Myocyte (in vitro differentiated cells): ENCODE data around the gene MEI4. TPM values are rescaled to one million over a fixed set of nuclear protein-coding genes. Genes with fewer than 3 reads are reported as not detected.
A peak's percentile ranks its signal among the peaks of the same experiment; 100 is the strongest.
"Not testable (repeated sequence)": the region's sequence is repeated elsewhere in the genome, so short reads cannot be mapped to it uniquely, and the experiment has no call there.

Source experiments
- DNase-seq: peaks from one replicate; pipeline ENCODE4 v3.0.0-alpha.2; 2012; ENCODE audit warnings: low read depth
- total RNA-seq: library from RNA; depleted of rRNA; stranded (reverse); fragments of >200 nt; gene quantifications from 2 replicates; pipeline ENCODE4 v1.2.3, GENCODE V29; 2014

Gene MEI4
- total RNA-seq, 1 donor from 2014 or later, result not detected

DNA sequence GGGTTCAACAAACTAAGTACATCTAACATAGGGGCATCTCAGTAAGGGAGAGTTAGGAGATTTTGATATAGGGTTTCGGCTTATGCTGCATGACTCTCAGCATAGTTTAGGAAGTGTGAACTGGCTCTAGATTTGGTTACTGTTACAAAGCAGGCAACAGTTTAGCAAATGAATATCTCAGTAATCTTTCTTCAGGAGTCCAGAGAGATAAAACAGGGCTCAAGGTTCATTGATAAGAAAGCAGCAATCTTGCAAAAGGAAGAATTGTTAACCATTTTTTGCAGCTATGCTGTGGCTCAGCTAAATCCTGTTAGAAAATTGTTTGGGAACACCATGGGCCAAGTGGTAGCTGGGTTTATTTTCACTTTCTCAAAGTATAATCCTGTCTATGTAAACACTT is 161.3 kb downstream of the MEI4 start:
- no peak for DNase-seq

DNA sequence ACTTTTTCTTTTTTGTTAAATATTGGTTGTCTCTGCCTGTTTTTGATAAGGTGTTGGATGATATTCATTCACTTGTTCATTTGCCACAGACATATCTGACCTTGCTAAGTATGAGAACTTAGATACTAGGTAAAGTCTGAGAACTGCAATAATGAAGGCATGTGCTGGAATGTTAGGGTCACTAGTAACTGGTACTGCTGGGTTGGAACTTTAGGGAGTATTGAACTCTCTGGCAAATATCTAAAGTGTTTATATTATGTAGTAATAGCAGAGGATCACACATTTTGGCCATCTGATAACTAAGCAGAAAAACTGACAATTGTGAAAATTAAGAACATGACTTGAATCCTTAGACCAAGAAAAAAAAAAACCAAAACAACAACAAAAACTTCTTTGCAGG is 162.7 kb downstream of the MEI4 start:
- no peak for DNase-seq

GRCh38 chr6:77816766-77817270 is 164.0 kb downstream of the MEI4 start:
- DNase-seq, result no peak

DNA sequence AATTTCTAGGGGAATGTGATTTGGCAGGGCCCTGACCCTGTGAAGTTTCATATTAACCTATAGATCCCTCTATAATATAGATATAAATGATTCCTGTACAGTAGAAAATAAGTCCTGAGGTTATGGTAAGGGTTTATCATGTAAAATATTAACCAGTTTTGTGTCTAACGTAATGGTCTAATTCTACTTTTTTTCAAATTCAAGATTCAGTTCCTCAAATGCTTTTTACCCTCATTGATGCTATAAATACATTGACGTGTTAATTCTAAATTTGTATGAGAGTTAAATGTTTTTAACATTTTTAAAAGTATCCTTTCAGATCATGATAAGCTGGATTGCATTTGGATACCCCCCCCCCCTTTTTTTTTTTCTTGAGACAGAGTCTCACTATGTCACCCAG is 169.4 kb downstream of the MEI4 start:
- no peak for DNase-seq

DNA sequence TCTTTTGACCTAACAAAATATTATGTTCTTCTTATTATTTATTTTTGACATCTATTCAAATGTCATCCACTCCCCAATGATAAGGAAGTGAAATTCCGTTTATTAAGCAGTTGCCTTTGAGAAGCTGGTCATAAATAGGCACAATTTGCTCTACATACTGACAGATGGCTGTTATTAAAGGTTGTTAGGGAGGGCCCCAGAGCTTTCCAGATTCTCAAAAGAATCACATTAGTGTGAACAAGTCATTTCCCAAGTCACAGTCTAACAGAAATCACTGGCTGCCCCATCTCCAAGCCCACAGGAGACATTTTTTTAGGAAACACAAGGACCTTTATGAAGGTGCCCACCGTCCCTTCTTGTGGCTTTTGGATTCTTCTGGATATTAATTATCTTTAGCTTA is 172.4 kb downstream of the MEI4 start:
- no peak for DNase-seq

- DNase-seq, result no peak
Measured at GRCh38 chr6:77829736-77830135, 176.9 kb downstream of the MEI4 start.

GRCh38 chr6:77833749-77834148 is 180.9 kb downstream of the MEI4 start:
- DNase-seq, result not testable (repeated sequence)

GRCh38 chr6:77834591-77834996 is 181.8 kb downstream of the MEI4 start:
- DNase-seq, result no peak

DNA sequence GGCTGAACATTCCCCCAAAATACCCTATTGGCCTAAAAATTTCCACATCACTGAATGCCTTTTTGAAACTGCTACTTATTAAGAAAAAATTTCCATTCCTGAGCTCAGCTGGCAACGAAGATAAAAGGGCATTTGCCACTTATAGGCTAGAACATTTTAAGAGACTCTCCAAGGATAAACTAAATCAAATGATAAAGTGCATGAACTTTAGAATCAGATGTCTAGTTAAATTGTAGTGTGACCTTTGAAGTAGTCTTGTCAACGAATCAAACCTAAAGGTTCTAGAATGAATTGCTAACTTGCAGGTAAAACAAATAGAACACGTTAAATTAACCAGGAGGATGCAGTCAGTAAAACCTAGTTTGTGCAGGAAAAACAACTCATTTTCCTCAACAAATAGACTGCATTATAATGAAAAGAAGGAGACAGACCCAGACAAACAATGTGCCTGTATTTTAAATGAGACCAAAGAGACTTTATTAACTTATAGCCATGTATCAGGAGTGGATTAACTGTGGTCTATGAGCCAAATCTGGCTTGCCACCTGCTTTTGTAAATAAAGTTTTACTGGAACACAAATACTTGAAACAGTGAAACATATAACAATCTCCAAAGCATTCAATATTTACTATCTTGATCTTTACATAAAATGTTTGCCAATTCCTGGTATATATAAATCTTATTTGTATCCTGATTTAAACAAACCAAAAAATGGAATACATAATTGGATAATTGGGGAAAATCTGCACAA is 184.4 kb downstream of the MEI4 start:
- DNase-seq, result no peak

DNA sequence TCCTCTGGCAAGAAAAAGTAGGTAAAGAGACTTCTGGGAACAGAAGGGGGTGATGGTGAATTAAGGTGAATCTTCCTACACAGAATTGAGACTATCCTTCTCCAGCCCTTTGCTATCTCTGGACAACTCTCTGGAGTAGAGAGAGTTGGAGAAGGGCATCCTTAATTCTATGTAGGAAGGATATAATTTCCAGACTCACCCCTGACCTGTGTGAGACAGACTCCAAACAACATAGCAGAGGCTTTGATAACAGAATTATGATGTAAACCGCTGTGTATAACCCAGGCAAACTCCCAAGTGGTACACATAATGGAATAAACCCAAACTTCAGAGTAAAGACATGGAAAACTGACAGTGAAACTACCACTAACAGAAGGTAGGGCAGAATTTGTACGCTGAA is 186.5 kb downstream of the MEI4 start:
- no peak for DNase-seq

DNA sequence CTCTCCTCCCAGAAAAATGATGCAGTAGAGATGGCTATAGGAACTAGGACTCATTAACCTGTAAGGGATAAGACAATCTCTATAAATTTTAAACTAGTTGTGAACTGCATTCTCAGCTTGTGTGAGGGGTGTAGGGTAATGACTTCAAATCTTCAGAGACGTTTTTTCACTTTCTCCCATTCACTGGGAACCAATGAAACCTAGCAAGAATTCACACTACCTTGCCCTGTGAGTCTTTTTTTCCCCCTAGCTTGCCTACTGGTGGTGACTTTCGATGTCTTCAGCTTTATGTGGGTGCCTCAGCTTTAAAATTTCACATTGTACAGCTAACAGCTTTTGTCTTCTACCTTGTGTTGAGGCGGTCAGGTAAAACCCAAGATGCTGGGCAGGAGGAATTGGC is 192.0 kb downstream of the MEI4 start:
- no peak for DNase-seq

DNA sequence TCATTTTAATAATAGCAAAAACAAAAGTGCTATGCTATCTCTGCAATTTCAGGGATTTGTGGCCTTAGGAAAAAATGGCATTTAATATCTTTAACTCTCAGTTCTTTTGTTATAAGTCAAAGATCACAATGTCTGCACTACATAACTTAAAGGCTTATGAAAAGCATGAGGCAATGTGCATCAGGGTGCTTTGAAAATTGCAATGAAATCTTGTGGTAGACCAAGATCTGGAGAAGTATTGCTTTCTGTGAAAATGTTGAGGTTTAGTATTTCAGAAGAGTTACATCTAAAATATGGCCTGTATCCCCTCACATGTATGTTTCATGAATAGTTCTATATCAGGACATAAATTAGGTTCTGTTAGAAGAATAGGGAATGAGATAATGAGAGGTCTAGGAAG is 200.6 kb downstream of the MEI4 start:
- no peak for DNase-seq

DNA sequence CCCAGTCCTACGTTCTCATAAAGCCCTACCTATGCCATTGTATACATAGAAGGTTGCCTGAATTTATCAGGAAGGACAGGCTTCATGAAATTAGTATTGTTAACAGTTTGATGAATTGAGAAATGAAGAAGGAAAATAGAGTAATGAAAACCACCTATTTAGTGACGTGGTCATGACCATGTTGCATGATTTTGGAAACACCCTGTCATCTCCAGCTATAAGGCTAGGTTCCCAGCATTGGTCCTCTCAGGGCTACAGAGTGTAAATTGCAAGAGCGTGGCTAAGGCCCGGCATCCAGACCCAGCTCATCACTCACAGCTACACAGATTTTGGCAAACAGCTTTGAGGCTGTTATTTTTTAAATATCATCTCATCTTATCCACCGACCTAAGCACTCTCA is 203.6 kb downstream of the MEI4 start:
- DNase-seq, result no peak

- DNase-seq, result peak; percentile 9
Measured at GRCh38 chr6:77857421-77857820, 204.6 kb downstream of the MEI4 start.

DNA sequence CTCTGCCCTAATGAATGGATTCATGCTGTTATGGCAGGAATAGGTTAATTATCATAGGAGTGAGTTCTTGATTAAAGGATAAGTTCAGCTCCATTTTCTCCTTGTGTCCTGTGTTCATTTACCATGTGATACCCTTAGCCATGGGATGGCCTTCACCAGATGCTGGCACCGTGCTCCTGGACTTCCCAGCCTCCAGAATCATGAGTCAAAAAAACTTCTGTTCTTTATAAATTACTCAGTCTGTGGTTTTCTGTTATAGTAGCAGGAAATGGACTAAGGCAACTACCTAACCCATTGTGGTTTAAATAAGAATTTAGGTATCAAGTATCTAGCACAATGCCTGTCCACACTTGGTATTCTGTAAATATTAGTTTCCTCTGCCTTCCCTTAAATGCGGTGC is 223.5 kb downstream of the MEI4 start:
- no peak for DNase-seq

DNA sequence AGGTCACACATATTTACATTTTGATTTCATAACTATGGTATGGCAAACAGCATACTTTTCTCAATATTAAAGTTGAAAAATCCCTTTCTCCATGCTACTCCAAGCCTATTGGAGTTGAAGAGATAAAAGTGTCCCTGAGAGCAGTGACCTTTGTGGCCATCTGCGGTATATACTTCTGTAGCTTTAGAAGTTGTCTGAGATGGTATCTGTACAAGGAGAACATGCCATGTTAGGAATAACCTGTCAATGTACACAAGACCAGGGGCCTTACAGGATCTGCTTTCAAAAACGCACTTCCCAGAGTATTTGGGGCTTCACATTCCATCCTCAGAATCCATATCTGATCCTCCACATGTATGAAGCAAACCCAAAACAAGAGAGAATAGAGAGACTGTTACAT is 226.7 kb downstream of the MEI4 start:
- DNase-seq, result no peak

DNA sequence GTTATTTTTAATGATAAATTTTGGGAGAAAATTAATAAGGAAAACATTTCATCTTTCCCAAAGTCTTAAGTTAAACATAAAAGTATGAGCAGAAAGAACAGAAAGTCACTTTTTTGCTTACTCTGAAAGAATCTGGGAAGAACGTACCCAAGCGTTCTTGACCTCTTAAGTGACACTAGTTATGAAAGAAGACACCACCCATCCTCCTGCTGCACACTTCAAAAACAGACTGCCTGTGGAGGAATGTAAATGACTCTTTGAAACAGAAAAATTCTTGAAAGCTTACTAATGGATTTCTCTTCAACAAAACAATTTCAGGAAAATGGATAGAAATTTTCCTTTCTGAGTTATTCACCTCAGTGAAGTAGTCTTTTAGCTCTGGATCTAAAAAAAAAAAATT is 227.7 kb downstream of the MEI4 start:
- peak; percentile 28 for DNase-seq

DNA sequence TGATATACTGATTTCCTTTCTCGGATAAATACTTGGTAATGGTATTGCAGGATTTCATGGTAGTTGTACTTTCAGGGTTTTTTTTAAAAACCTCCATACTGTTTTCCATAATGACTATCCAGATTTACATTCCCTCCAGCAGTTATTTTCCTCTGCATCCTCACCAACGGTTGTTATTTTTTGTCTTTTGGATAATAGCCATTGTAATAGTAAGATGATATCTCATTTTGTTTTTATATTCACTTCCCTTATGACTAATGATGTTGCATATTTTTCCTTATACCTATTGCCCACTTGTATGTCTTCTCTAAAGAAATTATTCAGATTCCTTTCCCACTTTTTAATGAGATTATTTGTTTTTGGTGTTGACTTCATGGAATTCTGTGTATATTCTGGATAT is 231.0 kb downstream of the MEI4 start:
- DNase-seq, result no peak

GRCh38 chr6:77893391-77893790 is 240.6 kb downstream of the MEI4 start:
- peak; percentile 15 for DNase-seq

DNA sequence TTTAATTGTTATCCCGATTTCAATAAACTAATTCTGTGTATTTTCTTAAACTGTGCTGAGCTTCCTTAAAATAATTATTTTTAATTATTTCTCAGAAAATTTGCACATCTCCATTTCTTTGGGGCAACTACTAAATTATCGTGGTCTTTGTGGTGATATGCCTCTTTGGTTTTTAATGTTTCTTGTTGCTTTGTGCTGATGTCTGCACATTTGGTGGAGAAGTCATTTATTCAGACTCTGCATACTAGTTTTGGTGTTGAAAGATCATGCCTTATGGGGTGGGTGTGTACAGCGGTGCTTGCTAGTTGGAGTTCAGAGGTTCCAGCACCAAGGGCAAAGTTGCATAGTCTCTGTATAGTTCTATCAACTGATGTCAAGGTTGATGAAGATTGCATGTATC is 253.2 kb downstream of the MEI4 start:
- DNase-seq, result no peak

DNA sequence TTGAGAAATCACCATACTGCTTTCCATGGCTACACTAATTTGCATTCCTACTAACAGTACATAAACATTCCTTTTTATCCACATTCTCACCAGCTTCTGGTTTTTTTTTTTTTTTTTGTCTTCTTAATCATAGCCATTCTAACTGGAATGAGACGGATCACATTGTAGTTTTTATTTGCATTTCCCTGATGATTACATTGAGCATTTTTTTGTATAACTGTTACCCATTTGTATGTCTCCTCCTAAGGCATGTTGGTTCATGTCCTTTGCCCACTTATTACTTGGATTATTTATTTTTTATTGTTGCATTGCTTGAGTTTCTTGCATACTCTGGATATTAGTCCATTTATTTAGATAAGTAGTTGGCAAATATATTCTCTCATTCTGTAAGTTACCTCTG is 258.0 kb downstream of the MEI4 start:
- no peak for DNase-seq

- DNase-seq, result peak; percentile 6
Measured at GRCh38 chr6:77926198-77926751, 273.4 kb downstream of the MEI4 start.

DNA sequence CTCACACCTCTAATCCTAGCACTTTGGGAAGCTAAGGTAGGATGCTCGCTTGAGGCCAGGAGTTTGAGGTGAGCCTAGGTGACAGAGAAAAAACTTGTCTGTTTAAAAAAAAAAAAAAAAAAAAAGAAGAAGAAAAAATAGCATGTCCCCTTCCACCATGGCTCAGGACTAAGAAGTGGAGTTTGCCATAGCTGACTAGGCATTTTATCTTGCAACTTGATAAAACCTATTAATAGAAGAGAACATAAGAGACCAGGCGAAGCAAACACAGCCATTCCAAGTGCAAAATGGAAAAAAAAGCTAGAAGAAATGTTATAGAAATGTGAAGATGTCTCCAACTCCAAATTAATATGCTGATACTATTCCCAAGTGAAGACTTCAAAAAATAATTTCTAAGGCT is 277.5 kb downstream of the MEI4 start:
- peak; percentile 5 for DNase-seq
